Mesothelial cell of epicardium (in vitro differentiated cells): ENCODE results near the gene RYR3. TPM values are rescaled to one million over a fixed set of nuclear protein-coding genes. Genes with fewer than 3 reads are reported as not detected.

ENCODE experiments used
- DNase-seq, 2 experiments: peaks; one replicate each; pipeline ENCODE4 v3.0.0; 2021; ENCODE audit warnings: low spot score in 2 of 2; ENCODE audit not compliant: unreplicated experiment in 2 of 2
- H3K27ac Mint-ChIP-seq: 2 replicates; pipeline ENCODE4 v1.8.0; 2021; ENCODE audit warnings: mixed read lengths
- H3K27me3 Mint-ChIP-seq: 2 replicates; pipeline ENCODE4 v1.8.0; 2021; ENCODE audit warnings: low read depth, mixed read lengths
- H3K36me3 Mint-ChIP-seq: 2 replicates; pipeline ENCODE4 v1.8.0; 2021; ENCODE audit warnings: mixed read lengths
- H3K4me1 Mint-ChIP-seq: 2 replicates; pipeline ENCODE4 v1.8.0; 2021; ENCODE audit warnings: mixed read lengths
- H3K4me3 Mint-ChIP-seq: 2 replicates; pipeline ENCODE4 v1.8.0; 2021; ENCODE audit warnings: mild to moderate bottlenecking, moderate library complexity, mixed read lengths
- H3K9me3 Mint-ChIP-seq: 2 replicates; pipeline ENCODE4 v1.8.0; 2021; ENCODE audit warnings: mixed read lengths
- total RNA-seq: library from RNA; stranded (reverse); gene quantifications from 3 replicates; pipeline ENCODE4 v1.2.1, GENCODE V29; 2021
- TF ChIP-seq, protein P1 (sequence below): fragments of 200-600 bp; sonication (generic); IDR thresholded peaks from one replicate; pipeline ENCODE4 v1.5.0; 2021; ENCODE audit warnings: antibody characterized with exemption; ENCODE audit not compliant: unreplicated experiment

The RYR3 gene
- total RNA-seq, 1 donor from 2014 or later: 3.8 TPM

DNA sequence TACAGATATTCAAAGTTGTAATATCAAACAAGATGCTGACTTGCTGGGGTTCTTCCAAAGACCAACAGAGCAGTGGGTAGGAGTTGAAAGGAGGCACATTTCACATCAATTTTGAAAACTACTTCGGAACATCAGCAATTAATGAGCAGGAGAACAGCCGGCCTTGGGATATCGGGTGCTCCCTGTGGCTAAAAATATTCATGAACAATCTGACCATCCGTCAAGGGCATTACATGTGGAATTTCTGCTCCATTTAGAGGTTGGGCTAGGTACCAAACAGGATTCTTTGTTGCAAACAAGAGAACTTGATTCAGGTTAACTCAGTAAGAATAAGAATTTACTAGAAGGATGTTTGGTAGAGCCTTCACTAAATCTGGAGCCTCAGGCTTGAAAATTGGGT is 223.9 kb downstream of the RYR3 start:
- TF ChIP-seq, protein P1, sequence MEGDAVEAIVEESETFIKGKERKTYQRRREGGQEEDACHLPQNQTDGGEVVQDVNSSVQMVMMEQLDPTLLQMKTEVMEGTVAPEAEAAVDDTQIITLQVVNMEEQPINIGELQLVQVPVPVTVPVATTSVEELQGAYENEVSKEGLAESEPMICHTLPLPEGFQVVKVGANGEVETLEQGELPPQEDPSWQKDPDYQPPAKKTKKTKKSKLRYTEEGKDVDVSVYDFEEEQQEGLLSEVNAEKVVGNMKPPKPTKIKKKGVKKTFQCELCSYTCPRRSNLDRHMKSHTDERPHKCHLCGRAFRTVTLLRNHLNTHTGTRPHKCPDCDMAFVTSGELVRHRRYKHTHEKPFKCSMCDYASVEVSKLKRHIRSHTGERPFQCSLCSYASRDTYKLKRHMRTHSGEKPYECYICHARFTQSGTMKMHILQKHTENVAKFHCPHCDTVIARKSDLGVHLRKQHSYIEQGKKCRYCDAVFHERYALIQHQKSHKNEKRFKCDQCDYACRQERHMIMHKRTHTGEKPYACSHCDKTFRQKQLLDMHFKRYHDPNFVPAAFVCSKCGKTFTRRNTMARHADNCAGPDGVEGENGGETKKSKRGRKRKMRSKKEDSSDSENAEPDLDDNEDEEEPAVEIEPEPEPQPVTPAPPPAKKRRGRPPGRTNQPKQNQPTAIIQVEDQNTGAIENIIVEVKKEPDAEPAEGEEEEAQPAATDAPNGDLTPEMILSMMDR: no peak
- H3K27me3 Mint-ChIP-seq: peaks cover 36% of the 10 kb centered on the region
- DNase-seq: no peak
- H3K9me3 Mint-ChIP-seq: no peaks in the 10 kb centered on the region
- no peak overlapping the region for H3K27ac Mint-ChIP-seq
- no peaks in the 10 kb centered on the region for H3K36me3 Mint-ChIP-seq
- H3K4me3 Mint-ChIP-seq: no peak overlapping the region
- no peaks in the 10 kb centered on the region for H3K4me1 Mint-ChIP-seq

- no peak overlapping the region for H3K4me3 Mint-ChIP-seq
- peaks cover 37% of the 10 kb centered on the region for H3K27me3 Mint-ChIP-seq
- no peaks in the 10 kb centered on the region for H3K9me3 Mint-ChIP-seq
- DNase-seq: no peak
- H3K27ac Mint-ChIP-seq: no peak overlapping the region
- TF ChIP-seq, protein P1: no peak
- H3K36me3 Mint-ChIP-seq: no peaks in the 10 kb centered on the region
- H3K4me1 Mint-ChIP-seq: no peaks in the 10 kb centered on the region
Measured at GRCh38 chr15:33535135-33535534, 224.4 kb downstream of the RYR3 start.

- Mint-ChIP-seq H3K27me3 (peaks cover 38% of the 10 kb centered on the region), H3K9me3 (no peaks in the 10 kb centered on the region), H3K4me3 (no peak overlapping the region), H3K36me3 (no peaks in the 10 kb centered on the region), H3K27ac (no peak overlapping the region), H3K4me1 (no peaks in the 10 kb centered on the region)
- TF ChIP-seq, protein P1: no peak
- no peak for DNase-seq
Measured at GRCh38 chr15:33539825-33540573, 229.2 kb downstream of the RYR3 start.

- H3K36me3 Mint-ChIP-seq: no peaks in the 10 kb centered on the region
- no peak for DNase-seq
- H3K9me3 Mint-ChIP-seq: no peaks in the 10 kb centered on the region
- no peaks in the 10 kb centered on the region for H3K4me1 Mint-ChIP-seq
- peaks cover 18% of the 10 kb centered on the region for H3K27me3 Mint-ChIP-seq
- TF ChIP-seq, protein P1: no peak
- no peak overlapping the region for H3K27ac Mint-ChIP-seq
- H3K4me3 Mint-ChIP-seq: no peak overlapping the region
Measured at GRCh38 chr15:33543957-33544356, 233.2 kb downstream of the RYR3 start.

GRCh38 chr15:33545866-33546265 is 235.1 kb downstream of the RYR3 start:
- Mint-ChIP-seq H3K27ac (no peak overlapping the region), H3K4me3 (no peak overlapping the region), H3K36me3 (no peaks in the 10 kb centered on the region), H3K4me1 (no peaks in the 10 kb centered on the region), H3K9me3 (no peaks in the 10 kb centered on the region), H3K27me3 (peaks cover 13% of the 10 kb centered on the region)
- DNase-seq: no peak
- TF ChIP-seq, protein P1: no peak
